Esophagus mucosa (tissue), 1 donor: ENCODE data around the gene PDE4C. TPM values are rescaled to one million over a fixed set of nuclear protein-coding genes. Genes with fewer than 3 reads are reported as not detected.
A peak's percentile ranks its signal among the peaks of the same experiment; 100 is the strongest.

Source experiments
- ATAC-seq: fragments of 200-7000 bp; cut with Tn5 transposase; one replicate; pipeline ENCODE4 v1.9.1; 2020
- total RNA-seq: library from RNA; stranded (reverse); gene quantifications from one replicate; pipeline ENCODE4 v1.2.4, GENCODE V29; 2023
- donor health status: DM: yes; HTN: yes; CAD: no.

PDE4C gene
- total RNA-seq, 1 donor from 2014 or later: 0.16 TPM

DNA sequence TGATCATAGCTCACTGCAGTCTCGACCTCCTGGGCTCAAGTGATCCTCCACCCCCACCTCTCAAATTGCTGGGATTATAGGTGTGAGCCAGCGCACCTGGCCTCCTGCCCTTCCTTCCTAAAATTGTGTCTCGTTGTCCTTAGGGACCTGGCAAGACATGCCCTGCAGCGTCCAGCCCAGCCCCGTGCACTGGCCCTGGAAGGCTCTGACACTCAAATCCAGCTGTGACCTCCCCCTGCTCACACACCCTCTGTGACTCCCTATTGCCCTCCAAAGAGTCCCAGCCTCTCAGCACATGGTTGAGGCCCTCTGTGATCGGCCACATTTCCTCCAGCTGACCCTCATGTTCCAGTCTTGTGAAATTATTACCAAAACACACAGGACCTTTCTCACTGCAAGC, 28.3 kb downstream of the PDE4C start:
- no peak for ATAC-seq

DNA sequence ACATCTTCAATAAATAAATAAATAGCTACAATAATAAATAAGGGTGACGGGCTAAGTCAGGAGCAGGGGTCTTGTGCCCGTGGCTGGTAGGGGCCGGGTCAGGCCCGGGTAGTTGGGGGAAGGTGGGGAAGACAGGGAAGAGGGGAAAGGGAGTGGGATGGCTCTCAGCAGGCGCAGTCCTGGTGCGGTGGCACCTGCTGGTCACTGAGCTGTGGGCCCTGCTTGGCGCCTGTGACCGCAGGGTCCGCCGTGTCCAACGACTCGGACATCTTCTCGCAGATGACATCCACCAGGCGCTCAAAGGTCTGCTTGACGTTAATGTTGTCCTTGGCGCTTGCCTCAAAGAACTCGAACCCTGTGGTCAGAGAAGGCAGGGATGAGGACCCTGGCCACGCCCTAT, 28.9 kb downstream of the PDE4C start:
- ATAC-seq: no peak

DNA sequence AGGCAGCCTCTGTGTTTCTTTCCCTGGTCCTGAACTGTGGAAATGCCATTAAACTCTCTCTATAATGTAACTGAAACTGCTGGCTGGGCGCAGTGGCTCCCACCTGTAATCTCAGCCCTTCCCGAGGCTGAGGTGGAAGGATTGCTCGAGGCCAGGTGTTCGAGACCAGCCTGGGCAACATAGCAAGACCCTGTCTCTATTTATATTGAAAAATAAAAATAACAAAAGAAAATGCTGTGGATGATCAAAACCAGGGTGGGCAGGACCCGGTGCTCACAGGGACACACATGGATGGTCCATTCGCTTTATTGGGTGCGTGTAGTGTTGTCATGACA, 29.8 kb downstream of the PDE4C start:
- ATAC-seq: no peak

DNA sequence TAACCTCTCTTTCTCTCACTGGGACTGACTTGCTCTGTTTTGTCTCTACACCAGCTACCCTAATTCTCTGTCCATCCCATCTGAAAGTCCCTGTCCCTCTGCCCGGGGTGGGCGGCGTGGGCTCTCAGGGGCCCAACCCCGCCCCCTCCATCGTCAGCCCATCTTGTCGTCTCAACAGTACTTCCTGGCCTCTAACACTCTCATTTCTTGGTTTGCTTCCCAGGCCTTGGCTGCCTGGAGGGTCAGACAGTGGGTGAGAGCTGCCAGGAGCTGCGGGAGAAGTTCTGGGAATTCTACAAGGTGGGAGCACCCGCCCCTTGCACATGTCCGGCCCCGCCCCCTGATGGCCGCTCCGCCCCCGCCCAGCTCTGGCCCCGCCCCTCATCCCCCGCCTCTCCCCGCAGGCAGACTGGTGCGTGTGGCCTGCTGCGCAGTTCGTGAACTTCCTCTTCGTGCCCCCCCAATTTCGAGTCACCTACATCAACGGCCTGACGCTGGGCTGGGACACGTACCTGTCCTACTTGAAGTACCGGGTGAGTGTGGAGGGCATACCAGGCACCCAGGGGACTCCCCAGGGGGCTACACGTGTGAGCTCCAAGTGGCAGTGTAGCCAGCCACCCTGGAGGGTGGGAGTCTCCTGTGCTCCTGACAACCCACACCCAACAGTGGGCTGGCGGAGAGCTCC, 31.5 kb downstream of the PDE4C start:
- no peak for ATAC-seq

DNA sequence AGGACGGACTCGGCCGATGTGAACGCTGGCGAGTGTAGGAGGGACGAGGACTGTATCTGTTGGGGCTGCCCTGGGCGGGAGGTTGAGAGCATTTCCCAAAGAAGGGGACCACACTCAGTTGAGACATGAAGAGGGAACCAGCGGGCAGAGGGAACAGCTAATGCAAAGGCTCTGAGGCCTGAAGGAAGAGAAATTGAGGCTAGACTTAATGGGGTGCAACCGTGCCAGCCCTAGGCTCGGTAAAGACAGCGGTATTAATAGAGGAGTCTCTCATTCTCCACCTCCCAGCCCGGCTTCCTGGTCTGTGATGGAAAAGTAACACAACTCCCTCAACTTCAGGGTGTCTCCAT, 32.1 kb downstream of the PDE4C start:
- ATAC-seq: no peak

DNA sequence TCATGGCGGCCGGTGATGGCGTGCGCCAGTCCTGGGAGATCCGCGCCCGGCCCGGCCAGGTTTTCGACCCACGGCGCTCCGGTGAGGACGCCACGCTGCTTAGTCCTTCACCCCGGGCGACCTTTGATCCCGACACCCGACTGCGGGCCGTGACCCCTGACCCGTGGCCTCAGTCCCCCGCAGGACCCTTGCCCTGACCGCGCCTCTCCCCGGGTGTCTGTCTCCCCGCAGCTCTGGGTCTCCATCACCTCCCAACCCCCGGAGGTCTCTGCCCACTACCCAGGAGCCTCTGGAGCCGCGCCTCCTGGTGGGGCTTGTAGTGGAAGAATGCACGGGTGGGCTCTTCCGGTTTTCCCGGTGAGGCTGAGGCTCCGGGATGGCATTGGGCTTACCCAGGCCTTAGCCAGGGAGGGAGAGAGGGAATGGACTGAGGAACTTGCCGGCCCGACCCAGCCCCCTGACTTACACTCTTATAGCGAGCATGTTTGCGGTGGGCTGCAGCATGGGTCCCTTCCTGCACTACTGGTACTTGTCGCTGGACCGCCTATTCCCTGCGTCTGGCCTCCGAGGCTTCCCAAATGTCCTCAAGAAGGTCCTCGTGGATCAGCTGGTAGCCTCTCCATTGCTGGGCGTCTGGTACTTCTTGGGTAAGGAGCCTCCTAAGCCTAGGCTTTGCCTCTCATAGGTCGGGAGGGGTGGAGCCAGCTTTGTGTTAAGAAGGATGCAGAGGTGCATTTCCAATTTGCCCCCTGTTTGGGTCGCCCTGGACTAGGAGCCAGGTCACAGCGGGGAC, 32.7 kb downstream of the PDE4C start:
- ATAC-seq: peak; percentile 1

DNA sequence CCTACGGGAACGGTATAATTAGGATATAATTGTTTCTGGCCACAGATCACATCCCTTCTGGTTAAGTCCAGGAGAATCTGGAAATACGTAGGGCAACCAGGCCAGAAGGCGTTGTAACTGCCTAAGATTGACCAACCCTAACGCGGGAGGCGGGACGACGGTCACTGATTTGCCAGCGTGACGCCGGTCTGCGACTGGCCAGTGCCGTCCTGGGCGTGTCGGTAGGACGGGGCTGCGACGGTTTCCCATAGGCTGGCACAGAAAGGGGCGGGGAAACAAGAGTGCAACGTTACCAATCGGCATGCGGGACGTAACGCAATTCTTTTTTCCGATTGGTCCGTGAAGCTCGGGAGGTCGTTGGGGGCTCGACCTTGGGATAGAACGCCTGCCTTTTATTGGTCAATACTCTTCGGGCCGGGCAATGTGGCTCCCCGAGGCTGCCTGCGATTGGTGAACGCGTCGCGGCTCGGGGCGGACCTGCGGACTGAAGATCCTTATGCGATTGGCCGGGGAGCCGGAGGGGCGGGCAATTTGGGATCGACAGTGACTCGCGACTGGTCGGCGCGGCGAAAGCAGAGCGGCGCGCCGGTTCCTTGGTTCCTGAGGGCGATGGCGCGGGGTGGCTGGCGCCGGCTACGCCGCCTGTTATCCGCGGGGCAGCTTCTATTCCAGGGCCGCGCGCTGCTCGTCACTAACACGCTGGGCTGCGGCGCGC, 33.4 kb downstream of the PDE4C start, which contains the start of gene MPV17L2:
Gene MPV17L2, plus strand, starts transcription at position 546 of the 715 bp plus-strand sequence. Its CDS starts 64 bp downstream, at position 610.
- ATAC-seq: peak; percentile 95

DNA sequence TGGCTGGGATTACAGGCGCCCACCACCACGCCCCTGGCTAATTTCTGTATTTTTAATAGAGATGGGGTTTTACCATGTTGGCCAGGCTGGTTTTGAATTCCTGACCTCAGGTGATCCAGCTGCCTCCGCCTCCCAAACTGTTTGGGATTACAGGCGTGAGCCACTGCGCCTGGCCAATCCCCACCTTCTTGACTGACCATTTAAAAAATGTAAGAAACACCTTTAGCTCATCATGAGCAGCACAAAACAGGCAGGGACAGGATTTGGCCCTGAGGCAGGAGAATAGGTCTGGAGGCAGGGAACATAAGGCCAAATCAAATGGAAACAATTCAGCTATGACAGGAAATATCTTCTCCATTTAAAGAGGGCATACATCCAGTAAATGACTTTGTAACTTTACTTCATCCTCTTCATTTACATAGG, 34.6 kb downstream of the PDE4C start:
- no peak for ATAC-seq

DNA sequence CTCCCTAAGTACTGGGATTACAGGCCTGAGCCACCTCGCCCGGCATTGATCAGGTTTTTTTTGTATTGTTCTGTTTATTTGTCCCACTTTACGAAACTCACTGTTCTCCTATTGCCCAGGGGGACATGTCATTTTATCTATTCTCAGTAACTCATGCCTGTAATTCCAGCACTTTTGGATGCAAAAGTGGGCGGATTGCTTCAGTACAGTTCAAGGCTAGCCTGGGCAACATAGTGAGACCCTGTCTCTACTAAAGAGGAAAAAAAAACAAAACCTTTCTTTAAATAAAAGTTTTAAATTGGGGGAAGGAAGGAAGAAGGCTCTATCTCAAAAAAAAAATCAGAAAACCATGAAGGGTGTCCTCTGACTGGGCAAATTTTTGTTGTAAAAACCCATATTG, 36.0 kb downstream of the PDE4C start:
- ATAC-seq: no peak

DNA sequence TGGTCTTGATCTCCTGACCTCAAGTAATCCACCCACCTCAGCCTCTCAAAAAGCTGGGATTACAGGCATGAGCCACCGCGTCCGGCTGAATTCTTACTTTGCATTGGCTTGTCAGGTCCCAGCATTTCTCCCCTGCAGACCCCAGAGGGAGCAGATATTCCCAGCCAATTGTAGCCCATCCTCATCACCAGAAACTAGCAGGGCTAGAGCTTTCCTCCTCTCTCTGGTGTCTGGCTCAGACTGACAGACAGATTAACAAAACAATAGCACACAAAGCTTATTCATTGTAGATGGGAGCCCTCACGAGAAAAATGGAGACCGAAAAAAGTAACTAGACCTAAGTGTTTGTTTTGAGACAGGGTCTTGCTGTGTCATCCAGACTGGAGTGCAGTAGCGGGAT, 40.7 kb downstream of the PDE4C start:
- no peak for ATAC-seq

DNA sequence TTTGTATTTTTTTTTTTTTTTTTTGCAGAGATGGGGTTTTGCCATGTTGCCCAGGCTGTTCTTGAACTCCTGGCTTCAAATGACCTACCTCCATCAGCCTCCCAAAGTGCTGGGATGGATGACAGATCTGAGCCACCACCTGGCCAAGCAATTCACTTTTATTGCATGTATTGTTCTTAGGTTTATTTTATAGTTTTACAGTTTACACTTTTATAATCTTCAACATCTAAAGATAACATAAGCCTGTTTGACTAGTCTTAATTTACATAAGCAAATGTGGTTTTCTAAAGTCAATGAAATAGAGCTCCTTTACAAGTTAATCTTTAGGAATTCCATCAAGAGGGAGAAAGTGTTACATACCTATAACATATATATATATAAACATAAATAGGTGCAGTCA, 42.7 kb downstream of the PDE4C start:
- no peak for ATAC-seq

DNA sequence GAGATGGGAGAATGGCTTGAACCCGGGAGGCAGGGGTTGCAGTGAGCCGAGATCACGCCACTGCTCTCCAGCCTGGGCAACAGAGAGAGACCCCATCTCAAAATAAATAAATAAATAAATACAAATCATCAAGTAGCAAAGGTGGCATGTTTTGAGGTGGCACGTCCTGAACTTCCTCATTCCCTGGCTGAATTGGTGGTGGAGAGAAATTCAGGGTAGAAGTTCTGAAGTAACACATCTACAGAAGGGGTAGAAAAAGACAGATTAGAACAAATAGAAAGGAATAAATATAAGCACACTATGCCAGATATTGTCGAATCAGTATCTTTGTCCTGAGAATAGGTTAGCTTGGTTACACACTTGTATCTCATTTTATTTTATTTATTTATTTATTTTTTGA, 46.3 kb downstream of the PDE4C start:
- no peak for ATAC-seq

DNA sequence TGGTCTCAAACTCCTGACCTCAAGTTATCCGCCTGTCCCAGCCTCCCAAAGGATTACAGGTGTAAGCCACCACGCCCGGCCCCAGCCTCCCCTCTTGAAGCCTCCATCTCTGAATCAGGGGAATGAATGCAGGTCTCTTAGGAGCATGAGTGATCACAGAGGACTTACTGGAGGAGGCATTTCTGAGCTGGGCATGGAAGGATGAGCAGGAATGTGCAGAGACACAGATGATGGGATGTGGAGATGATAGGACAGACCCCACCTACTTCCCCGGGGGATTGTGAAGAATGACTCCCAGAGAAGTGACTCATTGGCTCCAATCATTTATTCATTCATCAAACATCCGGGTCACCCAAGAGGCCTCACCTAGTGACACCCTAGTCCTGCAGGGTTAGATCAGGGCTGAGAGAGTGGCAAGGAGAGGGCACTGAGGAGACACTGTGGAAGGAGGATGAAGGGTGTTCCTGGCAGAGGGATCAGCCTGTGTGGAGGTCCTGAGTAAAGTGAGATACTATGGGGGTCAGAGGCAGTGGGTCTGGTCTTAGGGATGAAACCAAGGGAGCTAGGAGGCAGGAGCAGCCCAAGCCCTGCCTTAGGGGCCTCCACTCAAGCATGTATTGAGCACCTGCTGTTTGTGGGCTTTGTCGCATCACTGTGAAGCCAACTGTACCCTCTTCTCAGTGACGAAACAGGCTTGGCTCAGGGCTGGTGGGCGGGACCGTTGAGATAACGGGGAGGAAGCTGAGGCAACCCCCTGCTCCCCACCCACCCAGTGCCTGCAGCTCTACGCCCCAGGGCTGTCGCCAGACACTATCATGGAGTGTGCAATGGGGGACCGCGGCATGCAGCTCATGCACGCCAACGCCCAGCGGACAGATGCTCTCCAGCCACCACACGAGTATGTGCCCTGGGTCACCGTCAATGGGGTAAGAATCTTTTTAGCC, 49.6 kb downstream of the PDE4C start:
- no peak for ATAC-seq

DNA sequence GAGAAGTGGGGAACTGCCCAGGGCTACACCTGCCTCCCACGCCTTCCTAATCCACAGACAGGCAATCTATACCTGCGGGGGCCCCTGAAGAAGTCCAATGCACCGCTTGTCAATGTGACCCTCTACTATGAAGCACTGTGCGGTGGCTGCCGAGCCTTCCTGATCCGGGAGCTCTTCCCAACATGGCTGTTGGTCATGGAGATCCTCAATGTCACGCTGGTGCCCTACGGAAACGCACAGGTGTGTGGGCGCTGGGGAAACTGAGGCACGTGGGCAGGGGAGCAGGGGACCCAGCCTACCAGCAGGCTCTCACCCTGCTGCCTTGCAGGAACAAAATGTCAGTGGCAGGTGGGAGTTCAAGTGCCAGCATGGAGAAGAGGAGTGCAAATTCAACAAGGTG, 51.3 kb downstream of the PDE4C start:
- no peak for ATAC-seq

Other genes starting within 250 kb of the PDE4C start
- 6.3 TPM for gene ARRDC2, start 218.3 kb downstream of the PDE4C start, total RNA-seq
- gene IL12RB1, start 139.5 kb downstream of the PDE4C start, total RNA-seq: 0.36 TPM
- 3.2 TPM for gene MAST3, start 128.7 kb downstream of the PDE4C start, total RNA-seq
- 35.6 TPM for gene PIK3R2, start 73.3 kb downstream of the PDE4C start, total RNA-seq
- gene IFI30, start 52.6 kb downstream of the PDE4C start, total RNA-seq: 17.0 TPM
- 6.8 TPM for gene MPV17L2, start 33.2 kb downstream of the PDE4C start, total RNA-seq
- gene RAB3A, start 22.4 kb downstream of the PDE4C start, total RNA-seq: 1.1 TPM
- gene IQCN, start 48.0 kb upstream of the PDE4C start, total RNA-seq: 0.56 TPM
- gene JUND, start 55.2 kb upstream of the PDE4C start, total RNA-seq: 61.5 TPM
- 85.0 TPM for gene LSM4, start 96.6 kb upstream of the PDE4C start, total RNA-seq
- gene PGPEP1, start 114.2 kb upstream of the PDE4C start, total RNA-seq: 5.5 TPM
- 3.9 TPM for gene GDF15, start 159.7 kb upstream of the PDE4C start, total RNA-seq
- 0.48 TPM for gene LRRC25, start 171.2 kb upstream of the PDE4C start, total RNA-seq
- 15.7 TPM for gene SSBP4, start 193.0 kb upstream of the PDE4C start, total RNA-seq
- gene ISYNA1, start 211.7 kb upstream of the PDE4C start, total RNA-seq: 8.5 TPM